Stimulated activated CD8-positive, alpha-beta memory T cell treated with anti-CD3 and anti-CD28 coated beads, Interleukin-4, amount 100 ng/mL, for 48 hours (primary cell): ENCODE results near the gene CMTM5.

Source experiments
- DNase-seq: peaks from one replicate; pipeline ENCODE4 v3.0.0-alpha.2; 2020

The CMTM5 gene

DNA sequence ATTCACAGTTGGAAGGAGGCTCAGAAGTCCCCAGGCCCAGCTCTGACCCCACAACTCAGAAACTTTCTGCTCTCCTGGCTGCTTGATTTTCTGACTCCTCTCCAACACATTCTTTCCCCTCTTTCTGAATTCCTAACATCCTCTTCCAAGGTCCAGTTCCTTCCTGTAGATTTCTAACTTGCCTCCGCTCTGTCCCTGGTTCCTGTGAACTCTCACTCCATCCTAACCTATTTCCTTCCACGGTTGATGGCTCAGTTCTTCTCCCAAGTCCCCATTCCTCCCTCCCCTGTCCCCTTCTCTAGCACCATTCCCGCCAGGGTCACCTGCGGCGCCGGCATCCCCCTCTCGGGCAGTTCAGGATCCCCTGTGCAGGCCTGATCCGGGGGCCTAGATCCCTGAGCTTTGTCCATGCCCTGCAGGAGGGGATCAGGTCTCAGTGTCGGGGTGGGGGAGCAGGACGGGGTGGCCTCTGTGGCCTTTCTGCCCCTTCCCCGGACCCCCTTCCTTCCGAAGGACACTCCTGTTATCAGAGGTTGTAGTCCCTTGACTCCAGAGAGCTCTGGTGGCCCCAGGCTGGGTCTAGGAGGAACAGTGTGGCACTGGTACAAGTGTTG, 18.2 kb upstream of the CMTM5 start:
- no peak for DNase-seq

DNA sequence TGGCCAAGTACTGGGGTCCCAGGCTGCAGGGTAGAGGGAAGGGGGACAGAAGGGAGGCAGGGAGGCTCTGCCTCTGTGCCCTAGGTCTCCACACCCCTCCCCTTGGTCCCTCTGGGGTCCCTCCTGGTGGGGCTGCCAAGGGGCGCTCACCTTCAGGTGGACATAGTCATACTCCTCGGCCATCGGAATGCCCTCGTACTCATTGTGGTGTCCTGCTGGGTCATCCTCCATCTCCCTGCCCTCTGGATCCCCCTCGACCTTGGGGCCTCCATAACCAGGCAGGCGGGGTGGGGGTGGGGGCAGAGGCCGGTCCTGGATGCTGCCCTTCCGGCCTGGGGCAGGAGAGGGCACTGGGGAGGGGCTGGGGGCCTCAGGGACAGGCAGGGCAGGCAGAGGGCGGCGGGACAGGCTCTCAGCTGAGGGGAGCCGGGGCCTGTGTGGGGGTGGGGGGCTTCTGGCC, 17.6 kb upstream of the CMTM5 start:
- DNase-seq: no peak

DNA sequence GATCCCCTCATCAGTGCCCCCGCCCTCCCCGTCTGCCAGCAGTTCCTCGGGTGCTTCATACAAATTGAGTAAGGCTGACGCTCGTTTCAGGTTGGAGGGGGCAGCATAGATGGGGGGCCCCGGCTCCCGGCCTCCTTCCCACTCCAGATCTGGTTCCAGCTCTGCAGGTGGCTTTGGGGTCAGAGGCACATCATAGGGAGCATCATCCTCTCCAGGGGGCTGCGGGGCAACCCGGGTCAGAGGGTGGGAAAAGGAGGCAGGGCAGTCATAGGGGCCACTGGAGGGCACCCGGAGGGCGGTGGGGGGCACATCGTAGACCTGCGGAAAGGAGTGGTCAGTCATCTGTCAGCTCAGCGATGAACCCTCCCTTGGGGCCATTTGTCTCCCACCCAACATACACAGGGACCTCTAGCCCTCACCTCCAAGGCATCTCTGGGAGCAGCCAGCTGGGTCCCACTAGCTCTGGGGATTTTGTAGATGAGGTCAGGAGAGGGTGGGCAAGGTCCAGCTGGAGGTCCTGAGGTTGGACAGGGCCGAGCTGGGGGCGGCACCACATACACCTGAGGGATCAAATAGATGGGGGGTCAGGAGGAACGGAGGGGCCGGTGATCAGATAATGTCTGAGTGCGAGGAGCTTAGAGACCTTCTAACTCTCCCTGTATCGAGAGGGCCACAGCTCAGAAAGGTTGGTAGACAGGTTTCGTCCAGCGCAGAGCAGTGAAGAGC, 17.0 kb upstream of the CMTM5 start:
- DNase-seq: no peak

DNA sequence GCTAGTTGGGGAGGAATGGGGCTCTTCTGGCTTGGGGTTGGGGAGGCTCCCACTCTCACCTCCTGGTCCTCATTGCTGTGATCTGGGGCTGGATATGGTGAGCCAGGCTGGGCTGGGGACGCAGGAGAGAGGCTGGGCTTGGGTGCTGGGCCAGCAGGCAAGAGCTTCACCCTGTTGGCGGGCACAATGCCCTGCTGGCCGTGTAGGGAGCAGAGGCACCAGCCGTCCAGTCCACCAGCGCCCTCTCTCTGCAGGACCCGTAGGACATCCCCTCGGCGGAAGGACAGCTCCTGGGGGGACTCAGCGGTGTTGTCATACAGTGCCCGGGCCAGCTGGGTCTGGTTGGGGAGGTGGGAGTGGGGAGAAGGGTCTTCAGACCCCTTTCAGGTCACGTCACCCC, 16.4 kb upstream of the CMTM5 start:
- no peak for DNase-seq

DNA sequence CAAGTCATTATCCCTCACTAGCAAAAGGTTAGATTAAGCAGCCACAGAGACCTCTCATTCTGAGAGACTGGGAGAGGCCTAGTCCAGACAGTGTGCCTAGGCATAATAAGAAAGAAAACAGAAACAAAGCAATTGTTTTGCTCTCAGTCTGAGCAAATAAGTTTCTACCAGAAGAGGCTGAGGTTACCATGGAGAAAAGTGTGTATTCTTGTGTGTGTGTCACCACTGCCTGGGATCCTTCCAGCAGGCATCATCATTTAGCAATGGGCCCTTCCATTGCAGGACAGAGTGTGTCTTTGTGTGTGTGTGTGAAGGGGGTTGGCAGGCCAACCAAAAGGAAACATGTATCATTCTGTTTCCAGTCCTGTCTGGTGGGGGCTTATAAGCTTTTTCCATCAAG, 15.5 kb upstream of the CMTM5 start:
- no peak for DNase-seq

DNA sequence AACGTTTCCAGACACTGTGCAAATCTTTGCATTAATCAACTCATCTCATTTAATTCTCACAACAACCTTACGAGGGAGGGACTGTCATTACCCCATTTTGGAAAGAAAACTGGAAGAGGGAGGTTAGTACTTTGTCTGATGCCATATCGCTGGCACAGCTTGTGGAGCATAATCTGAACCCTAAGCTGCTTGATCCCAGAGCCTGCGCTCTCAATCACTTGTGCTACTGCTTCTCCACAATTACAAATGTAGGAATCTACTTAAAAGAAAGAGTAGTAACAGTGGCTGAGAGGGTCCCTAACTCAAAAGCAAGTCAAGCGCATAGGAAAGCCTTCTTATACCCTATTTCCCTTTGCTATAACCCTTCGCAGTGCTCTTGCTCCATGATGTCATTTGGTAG, 15.1 kb upstream of the CMTM5 start:
- no peak for DNase-seq

DNA sequence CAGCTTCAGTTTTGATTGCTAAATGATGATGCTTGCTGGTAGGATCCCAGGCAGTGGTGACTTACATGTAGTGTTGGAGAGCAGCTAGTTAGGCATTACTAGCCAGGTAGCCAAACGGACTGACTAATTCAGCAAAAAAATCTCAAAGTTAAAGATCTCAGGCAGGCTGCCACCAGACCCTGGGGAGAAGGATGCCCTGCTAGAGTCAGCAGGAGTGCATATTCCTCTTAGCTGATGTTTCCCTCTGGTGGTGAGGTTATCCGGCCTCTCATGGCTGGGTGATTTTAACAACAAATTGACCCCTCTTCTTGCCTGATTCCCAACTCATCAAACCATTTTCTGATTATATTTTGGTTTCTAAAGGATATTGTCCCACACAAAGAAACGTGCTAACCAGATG, 14.6 kb upstream of the CMTM5 start:
- DNase-seq: no peak

DNA sequence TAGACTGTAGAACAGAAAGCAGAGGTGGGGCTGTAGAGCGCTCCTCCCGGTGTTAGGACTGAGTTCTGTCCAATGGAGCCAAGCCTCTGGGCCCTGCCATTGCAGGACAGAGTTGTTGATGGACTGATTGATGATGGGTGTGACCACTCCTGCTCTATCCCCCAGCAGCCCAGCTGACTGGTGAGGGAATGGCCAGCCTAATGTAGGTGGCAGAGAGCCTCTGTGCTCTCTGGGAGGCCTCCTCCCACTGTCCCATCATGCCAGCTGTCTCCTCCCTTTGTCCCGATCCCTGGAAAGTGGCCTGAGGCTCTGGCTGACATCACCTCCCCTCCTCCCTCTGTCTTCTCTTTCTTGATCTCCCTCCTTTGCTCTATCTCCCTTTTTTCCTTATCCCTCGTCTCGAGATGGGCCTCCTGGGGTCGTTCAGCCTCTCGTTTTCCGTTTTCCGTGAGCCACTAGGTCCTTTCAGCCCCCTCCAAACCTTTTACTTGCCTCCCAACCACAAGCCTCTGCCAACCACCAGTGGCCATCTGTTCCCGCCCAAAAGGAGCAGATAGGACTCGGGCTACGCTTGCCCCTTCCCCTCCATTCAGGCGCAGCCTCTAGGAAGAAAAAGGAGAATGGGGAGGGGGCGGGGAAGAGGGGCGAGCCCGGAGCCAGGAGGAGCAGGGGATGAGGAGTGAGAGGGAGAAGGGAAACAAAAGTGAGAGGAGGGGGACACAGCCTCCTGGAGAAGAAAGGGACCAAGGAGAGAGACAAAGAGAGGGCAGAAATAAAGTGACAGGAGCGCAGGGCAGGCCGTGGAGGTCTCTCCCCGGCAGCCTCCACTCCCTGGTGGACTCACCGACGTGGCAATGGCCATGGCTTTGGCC, 12.4 kb upstream of the CMTM5 start:
- DNase-seq: no peak

DNA sequence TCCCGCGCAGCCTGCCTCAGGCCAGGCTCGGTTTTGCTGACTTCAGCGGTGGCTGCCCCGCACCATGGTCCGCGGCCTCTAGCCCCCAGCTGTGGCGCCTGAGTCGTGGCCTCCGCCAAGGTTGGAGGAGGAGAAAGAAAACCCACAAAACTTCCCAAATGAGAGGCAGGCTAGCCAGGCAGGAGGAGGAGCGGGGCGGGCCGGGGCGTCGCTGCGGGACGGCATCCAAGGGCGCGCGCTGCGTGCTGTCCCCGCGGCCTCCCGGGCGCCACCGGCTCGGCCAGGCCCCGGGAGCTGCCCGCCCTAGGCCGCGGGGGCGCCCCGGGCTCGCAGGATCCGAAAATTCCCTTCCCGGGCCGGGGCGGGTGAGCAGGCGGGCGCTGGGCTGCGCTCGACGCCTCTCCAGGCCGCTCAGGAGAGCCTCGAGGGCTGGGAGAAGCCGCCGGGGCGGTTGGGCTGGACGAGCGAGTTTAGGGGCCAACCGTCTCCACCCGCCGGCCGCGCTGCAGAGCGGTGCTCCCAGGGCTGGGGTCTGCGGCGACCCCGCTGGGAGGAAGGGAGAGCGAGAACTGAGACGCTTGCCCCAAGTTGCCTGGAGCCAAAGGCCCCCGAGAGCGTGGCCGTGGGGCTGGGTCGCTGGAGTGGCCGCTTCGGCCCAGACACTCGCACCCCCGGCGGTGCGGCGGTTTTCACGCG, 11.7 kb upstream of the CMTM5 start, which contains the start of gene EFS:
TSS of gene EFS (minus strand) at position 137 of the 696 bp plus-strand sequence. CDS start 147 bp downstream, outside the sequence.
- DNase-seq: no peak

DNA sequence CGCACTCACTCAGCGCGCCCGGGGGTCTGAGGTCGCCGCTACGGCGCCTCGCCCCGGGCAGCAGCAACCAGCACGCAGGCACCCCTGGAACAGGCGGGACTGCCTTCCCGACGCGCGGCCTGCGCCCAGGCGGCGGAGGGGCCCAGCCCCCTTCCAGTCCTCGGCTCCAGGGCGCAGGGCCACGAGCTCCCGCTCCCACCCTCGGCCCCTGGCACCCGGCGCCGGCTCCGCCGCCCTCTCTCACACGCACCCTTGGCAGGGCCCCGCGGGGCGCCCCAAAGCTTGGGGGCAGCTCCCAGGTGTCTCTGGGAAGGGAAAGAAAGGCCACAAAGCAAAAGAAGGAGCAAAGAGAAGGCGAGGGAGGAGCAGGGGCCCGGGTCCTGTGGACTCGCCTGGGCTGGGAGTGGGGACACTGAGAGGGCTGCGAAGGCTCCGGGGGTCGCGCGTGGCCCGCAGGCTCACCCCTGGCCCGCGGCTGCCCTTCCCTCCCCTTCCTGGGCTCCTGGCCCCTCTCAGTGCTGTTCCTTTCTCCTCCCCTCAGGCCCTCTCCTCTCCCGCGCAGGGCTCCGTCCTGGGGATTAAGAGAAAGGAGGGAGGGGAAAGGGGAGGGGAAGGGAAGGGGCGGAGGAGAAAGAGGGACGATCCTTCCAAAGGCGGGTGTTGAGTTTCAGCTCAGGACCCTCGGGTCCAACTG, 11.0 kb upstream of the CMTM5 start:
- no peak for DNase-seq

DNA sequence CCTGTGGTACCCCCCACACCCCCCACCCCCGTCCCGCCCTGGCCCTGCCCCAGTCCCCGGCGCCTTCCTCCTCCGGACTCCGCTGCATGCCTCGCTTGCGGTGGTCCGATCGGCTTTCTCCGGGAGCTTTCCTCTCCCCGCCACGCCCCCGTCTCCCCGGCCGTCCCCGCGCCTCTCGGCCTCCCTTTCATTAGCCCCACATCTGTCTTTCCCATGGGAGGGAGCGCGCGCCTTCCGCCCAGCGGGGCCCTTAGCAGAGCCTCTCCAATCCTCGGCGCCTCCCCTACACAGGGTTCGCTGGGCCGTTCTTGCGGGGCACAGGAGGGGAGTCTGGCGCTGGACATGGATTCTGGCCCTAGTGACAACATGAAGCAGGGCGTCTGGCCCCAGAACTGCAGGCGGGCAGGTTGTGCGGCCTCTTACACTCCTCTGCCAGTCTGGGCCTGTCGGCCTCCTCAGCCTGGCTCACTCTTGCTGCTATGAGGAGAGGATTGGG, 10.4 kb upstream of the CMTM5 start:
- no peak for DNase-seq

DNA sequence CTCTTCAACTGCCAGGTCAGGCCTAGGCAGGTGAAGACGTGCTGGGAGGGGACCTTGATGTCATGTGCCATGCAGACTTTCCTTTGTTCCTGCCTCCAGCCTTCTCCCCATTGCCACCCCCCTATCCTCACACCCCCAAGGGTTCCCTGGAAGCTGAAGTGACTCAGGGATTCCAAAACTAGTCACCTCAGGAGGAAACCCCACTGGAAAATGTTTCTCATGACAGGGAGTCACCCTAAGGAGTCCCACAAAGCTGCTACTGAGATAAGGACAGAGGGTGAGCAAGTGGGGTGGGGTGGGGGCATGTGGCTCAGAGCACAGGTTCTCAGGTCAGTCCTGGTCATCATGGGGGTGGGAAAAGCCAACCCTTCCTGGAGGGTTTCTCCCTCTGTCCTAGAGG, 6.6 kb upstream of the CMTM5 start:
- no peak for DNase-seq

DNA sequence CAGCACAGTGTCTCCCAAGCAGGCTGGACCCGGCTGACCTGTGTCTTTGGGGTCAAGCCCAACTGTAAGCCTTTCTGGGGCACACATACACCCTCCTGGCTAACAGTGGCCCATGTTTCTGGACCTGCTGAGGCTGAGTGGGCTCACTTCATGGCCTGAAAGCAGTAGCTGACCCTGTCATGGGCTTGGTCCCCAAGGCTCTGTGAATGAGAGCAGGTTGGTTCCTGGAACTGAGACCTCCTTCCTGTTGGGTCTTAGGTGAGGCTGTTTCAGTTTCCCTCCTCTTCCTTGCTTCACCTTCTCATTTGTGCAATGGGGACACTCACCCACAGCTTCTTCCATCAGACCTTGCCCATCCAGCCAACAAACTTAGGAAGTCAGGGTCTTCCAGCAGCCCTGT, 5.0 kb upstream of the CMTM5 start:
- DNase-seq: no peak

DNA sequence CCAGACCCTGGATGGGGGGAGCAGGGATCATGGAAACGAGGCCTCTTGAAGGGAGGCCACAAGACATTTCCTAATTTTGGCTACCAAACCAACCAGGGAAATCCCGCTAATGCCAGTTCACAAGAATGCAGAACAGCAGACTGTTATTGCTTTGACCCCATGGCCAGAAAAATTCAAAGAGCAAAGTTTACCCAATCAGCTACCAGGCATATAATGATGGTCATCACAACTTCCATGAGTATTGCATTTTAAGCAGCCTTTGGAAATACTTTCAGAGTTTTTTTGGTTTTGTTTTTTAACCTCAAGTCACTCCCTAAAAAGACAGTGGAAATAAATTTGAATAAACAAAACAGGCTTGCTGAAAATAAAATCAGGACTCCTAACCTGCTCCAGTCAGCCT, 4.3 kb upstream of the CMTM5 start, which contains the start of gene IL25:
TSS of gene IL25 (plus strand) at position 301 of the 400 bp plus-strand sequence.
- DNase-seq: no peak

DNA sequence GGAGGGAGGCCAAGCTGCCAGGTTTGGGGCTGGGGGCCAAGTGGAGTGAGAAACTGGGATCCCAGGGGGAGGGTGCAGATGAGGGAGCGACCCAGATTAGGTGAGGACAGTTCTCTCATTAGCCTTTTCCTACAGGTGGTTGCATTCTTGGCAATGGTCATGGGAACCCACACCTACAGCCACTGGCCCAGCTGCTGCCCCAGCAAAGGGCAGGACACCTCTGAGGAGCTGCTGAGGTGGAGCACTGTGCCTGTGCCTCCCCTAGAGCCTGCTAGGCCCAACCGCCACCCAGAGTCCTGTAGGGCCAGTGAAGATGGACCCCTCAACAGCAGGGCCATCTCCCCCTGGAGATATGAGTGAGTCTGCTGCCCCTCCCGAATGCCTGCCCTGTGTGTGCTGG, 3.8 kb upstream of the CMTM5 start:
- no peak for DNase-seq

DNA sequence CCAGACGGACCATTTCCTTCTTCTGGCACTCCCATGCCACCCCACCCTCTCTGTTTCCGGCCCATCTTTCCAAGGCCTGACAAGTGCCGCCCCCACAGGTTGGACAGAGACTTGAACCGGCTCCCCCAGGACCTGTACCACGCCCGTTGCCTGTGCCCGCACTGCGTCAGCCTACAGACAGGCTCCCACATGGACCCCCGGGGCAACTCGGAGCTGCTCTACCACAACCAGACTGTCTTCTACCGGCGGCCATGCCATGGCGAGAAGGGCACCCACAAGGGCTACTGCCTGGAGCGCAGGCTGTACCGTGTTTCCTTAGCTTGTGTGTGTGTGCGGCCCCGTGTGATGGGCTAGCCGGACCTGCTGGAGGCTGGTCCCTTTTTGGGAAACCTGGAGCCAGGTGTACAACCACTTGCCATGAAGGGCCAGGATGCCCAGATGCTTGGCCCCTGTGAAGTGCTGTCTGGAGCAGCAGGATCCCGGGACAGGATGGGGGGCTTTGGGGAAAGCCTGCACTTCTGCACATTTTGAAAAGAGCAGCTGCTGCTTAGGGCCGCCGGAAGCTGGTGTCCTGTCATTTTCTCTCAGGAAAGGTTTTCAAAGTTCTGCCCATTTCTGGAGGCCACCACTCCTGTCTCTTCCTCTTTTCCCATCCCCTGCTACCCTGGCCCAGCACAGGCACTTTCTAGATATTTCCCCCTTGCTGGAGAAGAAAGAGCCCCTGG, 1.2 kb upstream of the CMTM5 start:
- DNase-seq: no peak

DNA sequence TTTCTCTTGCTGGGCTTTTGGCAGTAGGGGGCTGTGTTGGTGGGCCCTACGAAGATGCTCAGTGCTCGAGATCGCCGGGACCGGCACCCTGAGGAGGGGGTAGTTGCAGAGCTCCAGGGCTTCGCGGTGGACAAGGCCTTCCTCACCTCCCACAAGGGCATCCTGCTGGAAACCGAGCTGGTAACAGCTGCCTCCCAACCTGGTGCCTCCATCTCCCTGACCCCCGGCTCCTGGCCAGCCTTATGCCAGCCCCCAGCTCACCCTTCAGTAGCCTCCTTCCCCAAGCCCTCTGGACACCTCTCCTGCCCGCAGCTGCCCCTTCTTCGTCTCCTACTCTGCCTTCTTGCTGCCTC, 328 bp downstream of the CMTM5 start:
- DNase-seq: no peak

DNA sequence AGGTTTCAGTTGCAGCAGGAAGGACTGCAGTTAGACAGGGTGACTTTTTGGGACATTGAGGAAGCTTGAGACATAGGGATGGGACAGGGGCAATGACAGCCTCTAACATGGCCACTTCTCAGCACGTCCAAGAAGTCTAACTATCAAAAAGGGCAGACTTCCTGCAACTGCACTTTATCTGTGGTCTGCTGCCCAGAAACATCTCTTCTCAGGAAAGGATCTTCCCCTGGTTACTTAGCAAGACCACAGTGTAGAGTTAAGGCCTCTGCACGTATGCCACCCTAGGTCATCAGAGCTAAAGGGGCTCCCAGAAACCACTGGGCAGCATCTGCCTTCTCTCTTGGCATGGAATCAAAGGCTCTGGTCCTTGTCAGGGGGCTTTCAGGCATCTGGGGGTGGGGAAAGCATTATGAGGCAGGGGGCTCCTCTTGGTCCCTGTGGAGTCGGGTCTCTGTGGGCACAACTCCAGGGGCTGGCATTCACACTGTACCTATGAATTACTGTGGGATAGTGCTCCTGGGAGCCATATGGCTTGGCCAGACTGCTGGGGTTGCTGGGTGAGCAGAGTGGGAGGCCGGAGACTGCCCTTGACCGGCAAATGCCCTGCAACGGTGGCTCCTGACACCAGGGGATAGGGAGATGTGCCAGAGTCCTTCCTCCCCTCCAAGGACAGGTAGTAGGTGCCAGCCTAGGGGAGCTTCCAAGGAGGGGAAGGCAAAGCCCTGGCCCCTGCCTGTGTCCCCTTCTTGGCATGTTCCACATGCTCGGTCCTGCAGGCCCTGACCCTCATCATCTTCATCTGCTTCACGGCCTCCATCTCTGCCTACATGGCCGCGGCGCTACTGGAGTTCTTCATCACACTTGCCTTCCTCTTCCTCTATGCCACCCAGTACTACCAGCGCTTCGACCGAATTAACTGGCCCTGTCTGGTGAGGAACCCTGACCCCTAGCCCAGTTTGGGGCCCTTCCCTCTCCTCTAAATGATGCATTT, 1.0 kb downstream of the CMTM5 start:
- no peak for DNase-seq

DNA sequence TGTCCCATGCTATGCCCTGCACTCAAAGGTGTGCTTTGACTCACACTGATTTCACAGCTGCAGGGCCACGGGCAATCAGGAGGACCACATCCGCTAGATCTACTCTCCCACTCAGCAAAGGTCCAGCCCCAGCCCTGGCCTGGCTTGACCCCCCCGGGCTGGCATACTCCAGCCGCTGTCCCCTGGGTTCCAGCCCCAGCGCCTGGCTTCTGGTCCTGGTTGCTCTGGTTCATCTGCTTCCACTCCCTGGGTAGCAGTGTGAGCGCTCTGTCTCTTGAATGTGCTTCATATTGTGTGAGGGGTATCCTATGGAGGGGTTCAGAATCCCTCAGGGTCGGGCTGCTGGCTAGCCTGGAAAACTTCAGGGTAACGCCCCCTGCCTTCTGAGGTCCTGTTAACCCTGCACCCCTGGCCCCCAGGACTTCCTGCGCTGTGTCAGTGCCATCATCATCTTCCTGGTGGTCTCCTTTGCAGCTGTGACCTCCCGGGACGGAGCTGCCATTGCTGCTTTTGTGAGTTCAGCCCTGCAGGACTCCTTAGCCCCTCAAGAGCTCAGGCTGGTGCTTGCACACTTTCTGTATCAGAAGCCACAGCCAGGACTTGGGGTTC, 1.9 kb downstream of the CMTM5 start:
- no peak for DNase-seq
